Tibial nerve (tissue), 4 donors: ENCODE results near the gene SPTBN1. TPM values are rescaled to one million over a fixed set of nuclear protein-coding genes. Genes with fewer than 3 reads are reported as not detected.

ENCODE experiments used
- DNase-seq, 2 donors: peaks; one replicate each; pipeline ENCODE4 v3.0.0-alpha.2; 2019; ENCODE audit warnings: low spot score in 2 of 2
- H3K27ac ChIP-seq, 4 donors: fragments of 200-600 bp; sonication (generic) in 3 of 4; one replicate each; pipeline ENCODE4 v1.5.1; 2017 to 2019; ENCODE audit warnings: mild to moderate bottlenecking in 1 of 4
- H3K27me3 ChIP-seq, 2 donors: fragments of 200-600 bp; sonication (generic) in 1 of 2; one replicate each; pipeline versions ENCODE4 v1.5.1 to v1.6.0; 2017 to 2019
- H3K36me3 ChIP-seq, 3 donors: fragments of 200-600 bp; sonication (generic); one replicate each; pipeline ENCODE4 v1.5.1; 2018 to 2019
- H3K4me1 ChIP-seq, 4 donors: fragments of 200-600 bp; sonication (generic) in 3 of 4; one replicate each; pipeline ENCODE4 v1.5.1; 2017 to 2019
- H3K4me3 ChIP-seq, 4 donors: fragments of 200-600 bp; sonication (generic) in 3 of 4; one replicate each; pipeline ENCODE4 v1.5.1; 2017 to 2019; ENCODE audit warnings: mild to moderate bottlenecking in 1 of 4, moderate library complexity in 1 of 4
- H3K9me3 ChIP-seq, 4 donors: fragments of 200-600 bp; sonication (generic) in 3 of 4; one replicate each; pipeline ENCODE4 v1.5.1; 2017 to 2019
- EP300 ChIP-seq, 2 donors: sonication (generic); formaldehyde crosslinking; IDR thresholded peaks; one replicate each; pipeline ENCODE4 v1.6.1; 2017; ENCODE audit warnings: antibody characterized with exemption in 2 of 2, mild to moderate bottlenecking in 1 of 2
- POLR2A ChIP-seq, 2 donors: fragments of 450-650 bp; IDR thresholded peaks; one replicate each; pipeline ENCODE4 v1.6.1; 2017; ENCODE audit warnings: antibody characterized with exemption in 2 of 2, mild to moderate bottlenecking in 2 of 2, moderate library complexity in 2 of 2
- WGBS, 2 donors: methylation state at CpG; one replicate each; pipeline ENCODE4 v1.1.5; 2018; 5-methylcytosine and 5-hydroxymethylcytosine counted together
- total RNA-seq, 4 donors: library from RNA; depleted of rRNA; stranded (reverse); fragments of >200 nt; gene quantifications; one replicate each; pipeline ENCODE4 v1.1.0, GENCODE V29; 2016
- TF ChIP-seq, protein P1 (sequence below), 5 experiments: fragments of 200-600 bp in 3 of 5; fragments of 450-650 bp in 2 of 5; sonication (generic) in 3 of 5; IDR thresholded peaks; one replicate each; pipeline ENCODE4 v1.5.1; 2016 to 2019; ENCODE audit warnings: antibody characterized with exemption in 5 of 5, mild to moderate bottlenecking in 3 of 5, moderate library complexity in 2 of 5

SPTBN1 gene
- total RNA-seq, 4 donors from 2014 or later = 670 to 967 (median 890) TPM

DNA sequence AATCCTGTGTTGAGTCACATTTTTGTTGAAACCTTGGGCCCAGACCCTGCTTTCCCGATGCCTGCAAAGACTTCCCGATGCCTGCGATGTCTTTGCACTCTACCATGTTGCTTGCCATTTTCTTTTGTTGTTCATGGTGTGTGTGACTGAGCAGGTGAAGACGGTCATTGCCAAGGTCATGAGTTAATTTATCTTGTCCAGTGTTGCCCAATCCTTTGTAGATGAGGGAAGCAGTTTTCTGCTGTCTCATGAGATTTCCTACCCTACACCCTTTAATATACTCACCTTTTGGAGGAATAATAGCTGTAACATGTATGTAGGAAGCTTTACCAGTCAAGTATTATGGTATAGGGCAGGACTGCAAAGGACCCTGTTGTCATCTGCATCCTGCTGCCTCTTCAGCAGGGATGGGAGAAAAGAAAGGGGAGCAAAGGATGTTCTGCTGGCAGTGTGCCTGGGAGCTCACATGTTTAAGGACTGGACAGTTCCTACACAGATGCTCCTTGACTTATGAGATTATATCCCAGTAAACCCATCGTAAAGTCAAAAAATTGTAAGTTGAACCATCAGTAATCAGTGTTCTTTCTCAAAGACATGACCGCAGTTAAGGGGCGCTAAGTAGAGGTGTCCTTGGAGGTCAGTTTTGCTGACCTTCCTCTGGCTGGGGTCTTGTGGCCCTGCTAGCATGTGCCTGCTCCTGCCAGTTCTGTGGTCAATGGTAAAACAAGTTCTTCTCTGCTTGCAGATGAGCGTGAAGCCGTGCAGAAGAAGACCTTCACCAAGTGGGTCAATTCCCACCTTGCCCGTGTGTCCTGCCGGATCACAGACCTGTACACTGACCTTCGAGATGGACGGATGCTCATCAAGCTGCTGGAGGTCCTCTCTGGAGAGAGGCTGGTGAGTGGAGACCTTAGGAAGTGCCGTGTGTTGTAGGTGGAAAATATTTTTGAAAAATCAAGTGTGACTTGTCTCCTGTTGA, 142.5 kb downstream of the SPTBN1 start:
- H3K4me3 ChIP-seq = no peak overlapping the region
- WGBS, 2 donors = 85 to 89% methylated on average over 14 of the region's 14 CpGs
- H3K27ac ChIP-seq = peak overlapping the region in 2 of 4 donors; percentile 73 to 78
- H3K27me3 ChIP-seq = no peaks in the 10 kb centered on the region
- peaks cover 0 to 5% (median 0%) of the 10 kb centered on the region in 3 donors for H3K36me3 ChIP-seq
- DNase-seq = no peak
- H3K9me3 ChIP-seq = no peaks in the 10 kb centered on the region
- peaks cover 0 to 89% (median 75%) of the 10 kb centered on the region in 4 donors for H3K4me1 ChIP-seq
- TF ChIP-seq, protein P1, sequence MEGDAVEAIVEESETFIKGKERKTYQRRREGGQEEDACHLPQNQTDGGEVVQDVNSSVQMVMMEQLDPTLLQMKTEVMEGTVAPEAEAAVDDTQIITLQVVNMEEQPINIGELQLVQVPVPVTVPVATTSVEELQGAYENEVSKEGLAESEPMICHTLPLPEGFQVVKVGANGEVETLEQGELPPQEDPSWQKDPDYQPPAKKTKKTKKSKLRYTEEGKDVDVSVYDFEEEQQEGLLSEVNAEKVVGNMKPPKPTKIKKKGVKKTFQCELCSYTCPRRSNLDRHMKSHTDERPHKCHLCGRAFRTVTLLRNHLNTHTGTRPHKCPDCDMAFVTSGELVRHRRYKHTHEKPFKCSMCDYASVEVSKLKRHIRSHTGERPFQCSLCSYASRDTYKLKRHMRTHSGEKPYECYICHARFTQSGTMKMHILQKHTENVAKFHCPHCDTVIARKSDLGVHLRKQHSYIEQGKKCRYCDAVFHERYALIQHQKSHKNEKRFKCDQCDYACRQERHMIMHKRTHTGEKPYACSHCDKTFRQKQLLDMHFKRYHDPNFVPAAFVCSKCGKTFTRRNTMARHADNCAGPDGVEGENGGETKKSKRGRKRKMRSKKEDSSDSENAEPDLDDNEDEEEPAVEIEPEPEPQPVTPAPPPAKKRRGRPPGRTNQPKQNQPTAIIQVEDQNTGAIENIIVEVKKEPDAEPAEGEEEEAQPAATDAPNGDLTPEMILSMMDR (IDR thresholded peaks at IDR 0.05) = no peak
- TF ChIP-seq EP300 (IDR thresholded peaks at IDR 0.05) = no peak

GRCh38 chr2:54599326-54599710, 143.2 kb downstream of the SPTBN1 start:
- H3K36me3 ChIP-seq = peaks cover 0 to 5% (median 0%) of the 10 kb centered on the region in 3 donors
- H3K4me3 ChIP-seq = no peak overlapping the region
- peak overlapping the region in 2 of 4 donors; percentile 73 to 78 for H3K27ac ChIP-seq
- H3K9me3 ChIP-seq = no peaks in the 10 kb centered on the region
- no peaks in the 10 kb centered on the region for H3K27me3 ChIP-seq
- no peak for DNase-seq
- TF ChIP-seq, protein P1 (IDR thresholded peaks at IDR 0.05) = no peak
- TF ChIP-seq EP300 (IDR thresholded peaks at IDR 0.05) = no peak
- TF ChIP-seq POLR2A (IDR thresholded peaks at IDR 0.05) = no peak
- WGBS, 2 donors = 49 to 65% methylated on average over 5 of the region's 5 CpGs
- peaks cover 0 to 96% (median 82%) of the 10 kb centered on the region in 4 donors for H3K4me1 ChIP-seq

GRCh38 chr2:54599914-54600313, 143.8 kb downstream of the SPTBN1 start:
- peak overlapping the region in 3 of 4 donors; percentile 40 to 78 (median 73) for H3K27ac ChIP-seq

DNA sequence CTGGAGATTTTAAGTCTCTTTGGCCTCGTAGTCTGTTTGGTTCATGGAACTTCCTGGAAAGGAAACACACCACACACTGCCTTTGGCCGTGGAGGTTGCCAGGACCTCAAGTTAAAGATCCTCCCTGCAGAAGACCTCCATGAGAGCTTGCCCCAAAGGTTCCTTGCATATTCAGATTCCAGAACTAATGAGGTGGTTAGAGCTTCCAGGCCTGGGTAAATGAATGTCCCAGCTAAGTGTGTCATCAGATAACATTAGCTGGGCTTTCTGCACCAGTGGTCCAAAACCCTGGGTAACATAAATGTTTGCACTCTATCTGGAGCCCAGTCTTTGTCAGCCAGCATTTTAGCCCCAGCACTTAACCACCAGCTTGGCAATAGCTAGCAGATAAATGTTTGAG, 145.2 kb downstream of the SPTBN1 start:
- H3K4me3 ChIP-seq = no peak overlapping the region
- peaks cover 0 to 5% (median 0%) of the 10 kb centered on the region in 3 donors for H3K36me3 ChIP-seq
- peaks cover 0 to 100% (median 87%) of the 10 kb centered on the region in 4 donors for H3K4me1 ChIP-seq
- H3K27me3 ChIP-seq = no peaks in the 10 kb centered on the region
- WGBS, 2 donors = 51 to 54% methylated on average over 2 of the region's 2 CpGs
- DNase-seq = no peak
- peak overlapping the region in 3 of 4 donors; percentile 44 to 78 (median 52) for H3K27ac ChIP-seq
- H3K9me3 ChIP-seq = no peaks in the 10 kb centered on the region
- TF ChIP-seq, protein P1 (IDR thresholded peaks at IDR 0.05) = no peak
- TF ChIP-seq POLR2A (IDR thresholded peaks at IDR 0.05) (no peak), EP300 (IDR thresholded peaks at IDR 0.05) (no peak)

More at GRCh38 chr2:54599914-54600313, 143.8 kb downstream of the SPTBN1 start:
- WGBS, 2 donors = 35 to 37% methylated on average over 2 to 4 of the region's 4 CpGs
- H3K4me1 ChIP-seq = peaks cover 0 to 100% (median 88%) of the 10 kb centered on the region in 4 donors
- H3K4me3 ChIP-seq = no peak overlapping the region
- H3K27me3 ChIP-seq = no peaks in the 10 kb centered on the region
- DNase-seq = peak; percentile 32 to 34
- TF ChIP-seq POLR2A (IDR thresholded peaks at IDR 0.05) = no peak
- TF ChIP-seq EP300 (IDR thresholded peaks at IDR 0.05) = peak in 1 of 2 donors; percentile 65
- TF ChIP-seq, protein P1 (IDR thresholded peaks at IDR 0.05) = no peak
- H3K36me3 ChIP-seq = peaks cover 0 to 5% (median 0%) of the 10 kb centered on the region in 3 donors
- H3K9me3 ChIP-seq = no peaks in the 10 kb centered on the region
